NT2/D1 (cell line): ENCODE measurements around the gene TYK2.

Experiments used
- SUZ12 ChIP-seq: IDR thresholded peaks from 2 replicates; pipeline ENCODE4 v1.6.1; 2011; ENCODE audit not compliant: insufficient read length, insufficient read depth; ENCODE audit errors: extremely low read depth
- YY1 ChIP-seq: IDR thresholded peaks from 2 replicates; pipeline ENCODE4 v1.6.1; 2011; ENCODE audit not compliant: insufficient read length, insufficient read depth
- ZNF274 ChIP-seq: IDR thresholded peaks from 2 replicates; pipeline ENCODE4 v1.6.1; 2011; ENCODE audit warnings: mild to moderate bottlenecking, low read depth, low read length

DNA sequence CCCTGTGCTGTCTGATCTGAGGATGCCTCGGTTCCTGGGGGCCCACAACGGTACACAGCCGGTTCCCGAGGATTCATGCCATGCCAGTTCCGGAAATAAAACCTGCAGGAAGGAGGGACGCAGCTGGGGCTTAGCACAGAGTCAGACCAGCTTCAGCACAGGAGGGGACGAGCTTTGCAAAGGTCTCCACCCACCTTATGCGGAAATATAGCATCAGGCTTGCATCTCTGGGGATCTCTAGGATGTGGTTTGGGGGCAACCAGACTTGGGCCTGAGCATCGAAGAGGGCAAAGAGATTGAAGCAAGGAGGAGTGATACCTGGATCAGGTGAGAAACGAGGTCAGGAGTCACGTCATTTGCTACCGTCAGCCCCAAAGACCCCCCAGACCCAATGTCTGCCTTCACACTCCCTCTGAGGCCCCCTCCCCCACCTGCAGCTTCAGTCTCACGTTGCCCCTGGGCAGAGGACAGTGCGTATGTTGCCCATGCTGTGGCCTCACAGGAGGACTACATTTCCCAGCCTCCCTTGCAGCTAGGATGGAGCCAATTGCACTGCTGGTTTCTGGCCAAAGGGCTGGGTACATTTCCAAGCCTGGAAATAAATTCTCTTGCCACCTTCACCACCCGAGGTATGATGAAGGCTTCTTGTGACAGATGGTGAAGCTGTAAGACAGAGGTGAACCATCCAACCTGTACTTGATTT, 12.1 kb downstream of the TYK2 start:
- TF ChIP-seq SUZ12: no peak
- TF ChIP-seq YY1: no peak
- no peak for TF ChIP-seq ZNF274
